ENCODE data around the gene RASAL3. TPM values are rescaled to one million over a fixed set of nuclear protein-coding genes. Genes with fewer than 3 reads are reported as not detected.

The RASAL3 gene
- total RNA-seq, 1 experiment from 2014 or later = 1.9 TPM

DNA sequence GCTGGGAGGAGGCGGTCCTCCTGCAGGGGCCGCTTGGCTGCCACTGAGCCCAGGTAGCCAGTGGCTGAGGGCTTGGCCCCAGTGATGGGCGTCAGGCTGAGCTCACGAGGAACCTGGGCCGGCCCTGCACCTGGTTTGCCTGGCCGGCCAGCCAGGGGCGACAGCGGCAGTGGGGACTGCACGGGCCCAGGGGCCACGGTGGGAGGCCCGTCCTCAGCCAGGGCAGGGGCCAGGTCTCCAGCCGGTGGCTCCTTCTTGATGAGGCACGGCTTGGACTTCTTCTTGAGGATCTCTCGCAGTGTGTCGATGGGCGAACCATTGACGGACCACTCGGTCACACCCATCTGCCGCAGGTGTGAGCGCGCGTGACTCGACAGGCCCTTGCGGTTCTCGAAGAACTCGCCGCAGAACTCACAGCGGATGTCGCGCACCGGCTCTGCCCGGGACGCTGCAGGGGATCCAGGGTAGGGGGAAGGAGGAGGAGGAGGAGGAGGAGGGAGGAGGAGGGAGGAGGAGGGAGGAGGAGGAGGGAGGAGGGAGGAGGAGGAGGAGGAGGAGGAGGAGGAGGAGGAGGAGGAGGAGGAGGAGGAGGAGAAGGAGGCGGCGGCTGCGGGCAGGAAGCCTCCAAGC lies 38.9 kb downstream of the RASAL3 start:
- no peak overlapping the region for H3T11ph ChIP-seq (ENCODE audit: low read length)
- no peak overlapping the region for H3K27ac Mint-ChIP-seq
- no peaks in the 10 kb centered on the region for H3K9me3 ChIP-seq (ENCODE audit: control insufficient read depth, low read depth, low read length)
- H3K23ac ChIP-seq (ENCODE audit: insufficient read length, low read depth, low read length) = no peak overlapping the region
- no peak overlapping the region for H2BK15ac ChIP-seq (ENCODE audit: low read depth, low read length)
- no peak overlapping the region for H3K18ac ChIP-seq (ENCODE audit: insufficient read length, low read depth, low read length)
- no peaks in the 10 kb centered on the region for H3K27me3 Mint-ChIP-seq (ENCODE audit: low read depth)
- DNase-seq = no peak
- peaks cover 2% of the 10 kb centered on the region in 2 experiments; a peak in 2 of 4 replicates for H3K4me1 Mint-ChIP-seq
- TF ChIP-seq, protein P1, sequence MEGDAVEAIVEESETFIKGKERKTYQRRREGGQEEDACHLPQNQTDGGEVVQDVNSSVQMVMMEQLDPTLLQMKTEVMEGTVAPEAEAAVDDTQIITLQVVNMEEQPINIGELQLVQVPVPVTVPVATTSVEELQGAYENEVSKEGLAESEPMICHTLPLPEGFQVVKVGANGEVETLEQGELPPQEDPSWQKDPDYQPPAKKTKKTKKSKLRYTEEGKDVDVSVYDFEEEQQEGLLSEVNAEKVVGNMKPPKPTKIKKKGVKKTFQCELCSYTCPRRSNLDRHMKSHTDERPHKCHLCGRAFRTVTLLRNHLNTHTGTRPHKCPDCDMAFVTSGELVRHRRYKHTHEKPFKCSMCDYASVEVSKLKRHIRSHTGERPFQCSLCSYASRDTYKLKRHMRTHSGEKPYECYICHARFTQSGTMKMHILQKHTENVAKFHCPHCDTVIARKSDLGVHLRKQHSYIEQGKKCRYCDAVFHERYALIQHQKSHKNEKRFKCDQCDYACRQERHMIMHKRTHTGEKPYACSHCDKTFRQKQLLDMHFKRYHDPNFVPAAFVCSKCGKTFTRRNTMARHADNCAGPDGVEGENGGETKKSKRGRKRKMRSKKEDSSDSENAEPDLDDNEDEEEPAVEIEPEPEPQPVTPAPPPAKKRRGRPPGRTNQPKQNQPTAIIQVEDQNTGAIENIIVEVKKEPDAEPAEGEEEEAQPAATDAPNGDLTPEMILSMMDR (conservative IDR thresholded peaks at IDR 0.05) = no peak
- no peak overlapping the region for H4K8ac ChIP-seq (replicated peaks; ENCODE audit: insufficient read length, low read depth, low read length)
- no peak overlapping the region for H2AK5ac ChIP-seq (ENCODE audit: insufficient read length, low read length)
- no peak overlapping the region for H2BK12ac ChIP-seq (ENCODE audit: insufficient read length, low read depth, low read length)
- H3K23me2 ChIP-seq (ENCODE audit: insufficient read length, low read depth, low read length, poor library complexity, severe bottlenecking) = no peaks in the 10 kb centered on the region
- no peaks in the 10 kb centered on the region for H3K27me3 ChIP-seq (ENCODE audit: insufficient read depth, low read length)
- no peaks in the 10 kb centered on the region for H3K4me1 ChIP-seq (ENCODE audit: insufficient read depth, low read length)
- H3K36me3 Mint-ChIP-seq (ENCODE audit: insufficient read depth in 1 of 3, low read depth in 3 of 3) = peaks cover 36 to 51% (median 46%) of the 10 kb centered on the region in 3 experiments
- H2BK20ac ChIP-seq (ENCODE audit: low read depth, low read length, poor library complexity, severe bottlenecking) = no peak overlapping the region
- H3K27ac ChIP-seq (ENCODE audit: insufficient read length, low read depth, low read length) = no peak overlapping the region
- WGBS (ENCODE audit: extremely low coverage, insufficient read length, low lambda C conversion rate) = no CpG with 5 or more reads among the region's 36 CpGs
- no peak overlapping the region for H4K5ac ChIP-seq (ENCODE audit: insufficient read length, low read depth, low read length)
- no peak overlapping the region for H3K9ac ChIP-seq (ENCODE audit: extremely low read depth, insufficient read length, low read length)
- peaks cover 6% of the 10 kb centered on the region for H3K79me1 ChIP-seq (ENCODE audit: insufficient read depth, low read depth, low read length, poor library complexity, severe bottlenecking)
- peaks cover 0 to 3% of the 10 kb centered on the region in 2 experiments; a peak in 2 of 5 replicates for H3K9me3 Mint-ChIP-seq
- no peak overlapping the region for H3K56ac ChIP-seq (ENCODE audit: insufficient read length, low read depth, low read length)
- H2BK120ac ChIP-seq (ENCODE audit: low read depth, low read length, poor library complexity, severe bottlenecking) = no peak overlapping the region
- no peak overlapping the region for H2BK5ac ChIP-seq (ENCODE audit: insufficient read length, low read length)
- no peak overlapping the region for H4K91ac ChIP-seq (ENCODE audit: insufficient read length, low read depth, low read length)
- H3K14ac ChIP-seq (ENCODE audit: insufficient read depth, low read length) = no peak overlapping the region
- no peak overlapping the region for H2AFZ ChIP-seq (ENCODE audit: low read length)
- H3K4me2 ChIP-seq (ENCODE audit: insufficient read depth, insufficient read length, low read length) = no peak overlapping the region
- no peak overlapping the region for H3K4ac ChIP-seq (ENCODE audit: low read depth, low read length)
- no peaks in the 10 kb centered on the region for H4K20me1 ChIP-seq (ENCODE audit: control insufficient read depth, insufficient read depth, insufficient read length)
- no peak overlapping the region for H3K4me3 Mint-ChIP-seq
- no peaks in the 10 kb centered on the region; the same call in 1 of the 2 replicates for H3K79me2 ChIP-seq (ENCODE audit: insufficient read depth, low read length)
